ENCODE measurements around the gene C8A.

- no peak for TF ChIP-seq POLR2A (IDR thresholded peaks at IDR 0.05; ENCODE audit: low read depth, low read length)
- no peak for TF ChIP-seq POLR2AphosphoS5 (IDR thresholded peaks at IDR 0.05; ENCODE audit: low read depth, low read length)
Measured at GRCh38 chr1:56954664-56955063, 100.1 kb downstream of the C8A start.

All from GM12891 (cell line).